ENCODE data around the gene ITGA2.

Gene ITGA2

DNA sequence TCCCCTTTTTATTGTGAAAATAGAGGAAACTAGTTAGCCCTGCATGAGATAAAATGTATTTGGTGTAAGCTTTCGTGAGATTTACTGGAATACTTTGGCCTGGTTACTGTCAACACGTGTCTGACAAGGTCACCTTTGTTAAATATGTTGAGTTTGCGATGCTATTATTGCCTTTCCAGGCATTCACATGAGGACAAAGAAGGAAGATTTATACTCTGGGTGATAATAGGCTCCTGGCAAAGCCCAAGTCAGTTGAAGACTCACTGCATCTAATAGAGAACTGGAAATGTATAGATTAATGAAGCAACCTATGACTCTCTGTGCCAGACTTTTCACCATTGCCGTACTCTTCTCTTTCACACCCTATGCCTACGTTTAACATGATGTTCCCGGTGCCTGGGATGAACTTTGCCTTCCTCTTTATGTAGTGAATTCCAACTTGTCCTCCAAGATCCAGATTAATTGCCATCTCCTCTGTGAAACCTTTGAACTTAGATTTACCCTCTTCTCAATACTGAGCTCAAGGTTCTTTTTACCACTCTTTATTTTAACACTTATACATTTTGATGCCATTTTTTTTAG is 33.9 kb downstream of the ITGA2 start:
- H3K36me3 Mint-ChIP-seq (ENCODE audit: low read depth) = no peaks in the 10 kb centered on the region
- H3K9me3 Mint-ChIP-seq = no peaks in the 10 kb centered on the region
- H3K27me3 Mint-ChIP-seq = peaks cover 4% of the 10 kb centered on the region
- no peak for DNase-seq
- H3K4me3 Mint-ChIP-seq = no peak overlapping the region
- no peak overlapping the region for H3K27ac Mint-ChIP-seq
- H3K4me1 Mint-ChIP-seq = no peaks in the 10 kb centered on the region
- no peak for ATAC-seq

DNA sequence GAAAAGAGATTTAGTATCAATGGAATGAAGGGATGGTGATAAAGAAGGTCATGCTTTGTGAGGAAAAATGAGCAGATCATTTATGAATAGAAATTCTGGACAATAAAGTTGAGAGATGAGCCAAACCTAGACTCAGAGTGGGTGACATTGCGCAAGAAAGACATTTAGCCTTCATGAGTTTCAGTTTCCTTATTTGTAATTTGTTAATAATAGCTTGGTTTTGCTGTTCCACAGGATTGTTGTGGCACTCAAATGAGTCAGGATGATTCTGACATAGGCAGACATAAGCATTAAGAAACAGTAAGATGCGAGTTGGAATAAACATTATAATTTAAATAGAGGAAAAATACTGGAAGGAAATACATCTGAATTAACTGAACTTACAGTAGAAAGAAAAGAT is 34.8 kb downstream of the ITGA2 start:
- Mint-ChIP-seq H3K4me1 (no peaks in the 10 kb centered on the region), H3K4me3 (no peak overlapping the region), H3K9me3 (no peaks in the 10 kb centered on the region), H3K27me3 (peaks cover 4% of the 10 kb centered on the region), H3K27ac (no peak overlapping the region), H3K36me3 (ENCODE audit: low read depth) (no peaks in the 10 kb centered on the region)
- ATAC-seq (peak; percentile 69), DNase-seq (no peak)

DNA sequence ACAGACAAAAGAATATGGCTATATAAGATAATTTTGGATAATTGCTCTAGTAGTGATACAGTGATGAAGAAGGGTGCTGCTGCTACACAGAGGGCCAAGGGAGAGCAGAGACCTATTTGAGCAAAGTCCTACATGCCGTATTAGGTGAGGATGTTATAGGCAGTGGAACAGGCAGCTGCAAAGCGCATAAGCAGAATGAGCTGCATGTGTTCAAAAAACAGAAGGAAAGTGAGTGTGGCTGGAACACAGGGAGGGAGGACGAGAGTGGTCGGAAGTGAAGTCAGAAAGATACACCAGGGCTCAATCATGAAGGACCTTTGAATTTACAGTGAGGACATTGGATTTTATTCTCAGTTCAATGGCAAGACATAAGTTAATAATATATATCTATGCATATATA is 35.4 kb downstream of the ITGA2 start:
- Mint-ChIP-seq H3K4me3 (no peak overlapping the region), H3K27me3 (peaks cover 4% of the 10 kb centered on the region), H3K36me3 (ENCODE audit: low read depth) (no peaks in the 10 kb centered on the region), H3K27ac (no peak overlapping the region), H3K4me1 (no peaks in the 10 kb centered on the region), H3K9me3 (no peaks in the 10 kb centered on the region)
- DNase-seq (no peak), ATAC-seq (no peak)

DNA sequence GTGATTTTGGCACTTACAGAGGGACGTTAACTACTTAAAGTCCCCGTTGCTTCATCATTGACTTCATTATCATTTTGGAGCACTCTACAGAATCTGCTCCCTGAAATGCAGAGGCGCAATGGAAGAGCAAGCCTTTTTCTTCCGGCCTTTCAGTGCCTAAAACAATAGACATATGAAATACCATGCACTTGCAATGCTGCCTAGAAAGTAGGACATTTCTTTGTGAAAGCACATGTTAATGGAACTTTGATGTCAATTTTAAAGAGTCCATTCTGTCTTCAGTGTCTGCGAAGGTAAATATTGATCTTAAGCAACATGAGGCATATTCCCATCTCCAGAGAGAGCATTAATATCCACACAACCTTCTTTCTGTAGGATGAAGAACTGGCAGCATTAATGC is 36.3 kb downstream of the ITGA2 start:
- H3K27me3 Mint-ChIP-seq = peaks cover 4% of the 10 kb centered on the region
- no peak for ATAC-seq
- H3K36me3 Mint-ChIP-seq (ENCODE audit: low read depth) = no peaks in the 10 kb centered on the region
- H3K9me3 Mint-ChIP-seq = no peaks in the 10 kb centered on the region
- H3K27ac Mint-ChIP-seq = no peak overlapping the region
- no peak for DNase-seq
- peaks cover 6% of the 10 kb centered on the region for H3K4me1 Mint-ChIP-seq
- no peak overlapping the region for H3K4me3 Mint-ChIP-seq

DNA sequence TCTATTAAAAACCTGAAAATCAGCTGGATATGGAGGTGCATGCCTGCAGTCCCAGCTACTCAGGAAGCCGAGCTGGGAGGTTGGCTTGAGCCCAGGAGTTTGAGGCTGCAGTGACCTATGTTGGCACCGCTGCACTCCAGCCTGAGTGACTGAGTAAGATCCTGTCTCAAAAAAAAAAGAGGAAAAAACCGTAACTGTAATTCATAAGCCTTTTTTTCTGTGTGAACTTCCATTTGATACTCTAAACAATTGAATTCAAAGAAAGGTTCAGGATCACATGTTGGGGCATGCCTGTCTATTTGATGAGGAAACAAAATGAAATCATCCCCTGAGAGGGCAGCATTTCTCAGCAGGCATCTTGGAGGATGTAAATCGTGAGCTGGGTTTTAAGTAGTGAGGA is 38.8 kb downstream of the ITGA2 start:
- Mint-ChIP-seq H3K36me3 (ENCODE audit: low read depth) (no peaks in the 10 kb centered on the region), H3K27ac (no peak overlapping the region), H3K27me3 (peaks cover 1% of the 10 kb centered on the region), H3K9me3 (no peaks in the 10 kb centered on the region), H3K4me1 (peaks cover 29% of the 10 kb centered on the region), H3K4me3 (no peak overlapping the region)
- no peak for ATAC-seq
- no peak for DNase-seq

DNA sequence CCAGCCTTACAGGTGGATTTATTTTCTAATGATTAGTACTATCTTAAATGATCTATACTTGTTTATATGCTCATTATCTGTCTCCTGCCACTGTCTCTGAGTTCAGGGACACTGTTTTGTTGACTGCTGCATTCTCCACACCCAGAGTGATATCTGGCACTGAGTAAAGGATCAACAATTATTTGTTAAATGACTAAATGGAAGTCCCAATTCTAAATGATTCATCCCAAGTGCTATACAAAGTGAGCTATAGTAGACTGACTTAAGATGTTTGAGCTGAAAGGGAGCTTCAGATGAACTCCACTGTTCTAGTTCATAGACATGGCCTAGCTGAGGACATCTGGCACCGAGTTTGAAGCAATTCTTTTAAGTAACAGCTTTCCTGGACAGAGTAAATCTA is 40.5 kb downstream of the ITGA2 start:
- Mint-ChIP-seq H3K27me3 (peaks cover 1% of the 10 kb centered on the region), H3K9me3 (no peaks in the 10 kb centered on the region), H3K36me3 (ENCODE audit: low read depth) (no peaks in the 10 kb centered on the region), H3K27ac (peak overlapping the region; percentile 10), H3K4me1 (peaks cover 34% of the 10 kb centered on the region), H3K4me3 (no peak overlapping the region)
- DNase-seq (no peak), ATAC-seq (peak; percentile 21)

DNA sequence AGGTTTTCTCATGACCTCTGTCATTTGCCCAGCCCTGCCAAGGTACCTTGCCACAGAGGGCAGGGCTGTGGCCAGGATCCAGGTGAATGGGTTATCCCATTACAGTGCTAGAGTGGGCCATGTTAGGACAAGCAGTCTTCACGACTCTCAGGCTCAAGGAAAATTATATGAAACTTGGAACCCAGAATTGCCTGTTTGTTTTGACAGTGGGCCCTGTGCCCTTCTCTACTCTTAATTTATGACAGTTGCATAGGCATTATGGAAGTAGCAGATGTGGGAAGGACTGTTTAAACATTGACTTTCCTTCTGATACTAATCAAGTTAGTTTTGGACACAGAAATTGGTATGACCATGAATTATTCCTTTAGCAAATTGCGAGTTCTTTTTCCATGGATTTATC is 41.7 kb downstream of the ITGA2 start:
- no peak for ATAC-seq
- Mint-ChIP-seq H3K27me3 (no peaks in the 10 kb centered on the region), H3K4me3 (no peak overlapping the region), H3K9me3 (no peaks in the 10 kb centered on the region), H3K36me3 (ENCODE audit: low read depth) (no peaks in the 10 kb centered on the region), H3K27ac (peak overlapping the region; percentile 80), H3K4me1 (peaks cover 35% of the 10 kb centered on the region)
- DNase-seq = no peak

DNA sequence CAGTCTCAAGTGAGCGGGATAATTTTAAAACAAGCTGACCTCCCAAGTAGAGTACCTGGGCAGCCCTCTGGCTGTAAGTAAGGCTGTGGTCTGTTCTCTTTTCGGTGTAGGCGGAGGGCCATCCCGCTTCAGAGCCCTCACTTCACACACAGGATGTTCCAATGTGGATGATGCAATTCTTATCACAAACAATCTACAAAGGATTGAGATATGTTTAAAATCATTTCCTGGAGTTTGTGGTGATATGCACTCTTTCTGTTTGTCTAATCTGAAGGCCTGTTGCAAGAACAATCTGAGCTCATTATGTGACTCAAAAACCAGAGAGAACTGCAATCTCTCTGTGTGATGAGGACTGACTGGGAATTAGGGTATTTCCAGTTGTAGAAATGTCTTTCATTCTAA is 42.5 kb downstream of the ITGA2 start:
- peak; percentile 37 for DNase-seq
- Mint-ChIP-seq H3K27ac (peak overlapping the region; percentile 80), H3K4me1 (peaks cover 43% of the 10 kb centered on the region), H3K4me3 (peak overlapping the region; percentile 19), H3K36me3 (ENCODE audit: low read depth) (no peaks in the 10 kb centered on the region), H3K9me3 (no peaks in the 10 kb centered on the region), H3K27me3 (no peaks in the 10 kb centered on the region)
- ATAC-seq = peak; percentile 87

DNA sequence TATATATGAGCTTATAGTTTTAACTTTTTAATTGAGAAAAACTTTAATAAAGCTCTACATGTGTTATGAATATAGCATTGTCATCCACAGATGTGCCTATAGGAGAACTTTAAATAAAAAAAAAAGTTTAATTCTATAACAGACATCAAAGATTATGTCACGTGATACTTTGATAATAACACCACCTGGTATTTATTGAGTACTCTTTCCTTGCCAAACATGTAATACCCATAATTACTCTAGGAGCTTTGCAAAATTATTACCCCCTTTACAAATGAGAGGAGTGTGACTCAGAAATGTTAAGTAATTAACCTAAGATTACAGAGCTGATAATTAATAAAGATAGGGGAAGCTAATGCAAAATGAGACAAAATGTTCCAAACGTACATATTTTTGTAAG is 43.0 kb downstream of the ITGA2 start:
- ATAC-seq = no peak
- peaks cover 45% of the 10 kb centered on the region for H3K4me1 Mint-ChIP-seq
- no peak overlapping the region for H3K4me3 Mint-ChIP-seq
- H3K27me3 Mint-ChIP-seq = no peaks in the 10 kb centered on the region
- DNase-seq = no peak
- H3K36me3 Mint-ChIP-seq (ENCODE audit: low read depth) = no peaks in the 10 kb centered on the region
- H3K27ac Mint-ChIP-seq = peak overlapping the region; percentile 80
- H3K9me3 Mint-ChIP-seq = no peaks in the 10 kb centered on the region

DNA sequence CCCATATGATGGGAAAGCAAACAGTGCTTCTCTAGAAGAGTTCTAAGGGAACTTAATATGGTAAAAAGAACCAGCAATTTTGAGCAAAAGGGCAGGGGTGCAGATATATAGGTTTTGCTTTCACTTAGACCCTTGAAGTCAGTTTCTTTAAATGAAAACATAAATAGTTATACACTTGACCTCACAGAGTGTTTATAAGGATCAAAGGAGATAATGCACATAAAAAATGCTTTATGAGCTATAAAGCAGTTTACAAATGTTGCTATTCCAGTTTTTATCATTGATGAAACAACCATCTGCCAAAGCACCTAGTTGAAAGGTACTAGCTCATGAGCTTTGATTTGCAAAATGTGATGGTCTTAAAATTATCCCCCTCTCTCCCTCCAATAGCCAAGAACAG is 45.7 kb downstream of the ITGA2 start:
- Mint-ChIP-seq H3K4me1 (peaks cover 61% of the 10 kb centered on the region), H3K27ac (no peak overlapping the region), H3K9me3 (no peaks in the 10 kb centered on the region), H3K4me3 (no peak overlapping the region), H3K36me3 (ENCODE audit: low read depth) (no peaks in the 10 kb centered on the region), H3K27me3 (no peaks in the 10 kb centered on the region)
- ATAC-seq = no peak
- DNase-seq = no peak

DNA sequence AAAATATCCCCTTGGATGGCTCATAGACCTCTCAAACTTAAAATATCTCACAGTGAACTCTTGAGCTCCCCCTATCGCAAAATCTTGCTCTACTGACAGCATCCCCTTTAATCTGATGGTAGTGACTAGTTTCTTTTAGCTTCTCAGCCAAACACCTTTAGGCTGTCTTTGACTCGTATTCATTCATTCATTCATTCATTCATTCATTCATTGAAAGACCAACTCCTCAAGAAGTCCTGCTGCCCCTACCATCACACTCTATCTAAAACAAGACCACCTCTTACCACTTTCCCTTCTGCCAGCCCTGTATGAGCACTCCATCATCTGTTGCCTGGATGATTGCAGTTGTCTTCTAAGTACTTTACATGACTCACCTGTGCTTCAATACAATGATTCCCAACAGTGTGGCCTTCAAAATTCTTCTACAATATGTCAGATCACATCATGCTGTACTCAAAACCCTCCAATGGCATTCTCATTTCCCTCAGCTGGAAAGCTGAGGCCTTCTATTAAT is 46.8 kb downstream of the ITGA2 start:
- H3K27me3 Mint-ChIP-seq = no peaks in the 10 kb centered on the region
- no peak overlapping the region for H3K4me3 Mint-ChIP-seq
- peaks cover 62% of the 10 kb centered on the region for H3K4me1 Mint-ChIP-seq
- ATAC-seq = peak; percentile 12
- H3K27ac Mint-ChIP-seq = no peak overlapping the region
- no peak for DNase-seq
- H3K9me3 Mint-ChIP-seq = no peaks in the 10 kb centered on the region
- no peaks in the 10 kb centered on the region for H3K36me3 Mint-ChIP-seq (ENCODE audit: low read depth)

DNA sequence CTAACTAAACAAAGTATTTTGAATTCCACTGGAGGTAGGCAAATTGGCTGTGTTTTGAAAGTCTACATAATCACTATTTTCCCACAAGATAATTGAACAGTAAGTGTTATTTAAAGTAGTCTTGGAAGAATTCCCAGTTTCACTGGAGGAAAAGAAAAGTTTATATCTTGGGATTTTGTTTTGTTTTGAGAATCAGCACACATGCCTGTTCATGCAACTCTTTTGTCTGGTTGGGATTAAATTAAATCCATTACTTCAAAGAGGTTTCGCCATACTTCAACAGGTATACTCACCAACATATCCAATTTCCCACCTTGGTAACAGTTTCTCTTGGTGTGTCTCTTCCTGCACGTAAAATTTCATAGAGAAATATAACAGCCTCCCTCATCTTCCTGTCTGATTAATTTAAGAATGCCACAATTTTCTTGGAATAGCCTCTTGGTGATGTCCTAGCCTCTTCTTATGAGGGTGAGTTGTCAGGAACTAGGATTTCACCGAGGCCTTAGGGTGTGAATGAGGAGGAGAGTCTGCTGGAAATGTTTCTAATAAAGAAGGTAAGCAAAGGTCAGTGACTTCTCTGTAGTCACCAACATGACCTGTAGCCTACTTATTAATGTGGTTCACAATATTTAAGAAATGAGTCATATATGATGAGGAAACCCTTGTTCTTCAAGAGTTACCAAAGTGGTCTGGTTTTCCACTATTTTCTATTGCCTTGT is 48.1 kb downstream of the ITGA2 start:
- peak; percentile 56 for ATAC-seq
- H3K4me3 Mint-ChIP-seq = no peak overlapping the region

DNA sequence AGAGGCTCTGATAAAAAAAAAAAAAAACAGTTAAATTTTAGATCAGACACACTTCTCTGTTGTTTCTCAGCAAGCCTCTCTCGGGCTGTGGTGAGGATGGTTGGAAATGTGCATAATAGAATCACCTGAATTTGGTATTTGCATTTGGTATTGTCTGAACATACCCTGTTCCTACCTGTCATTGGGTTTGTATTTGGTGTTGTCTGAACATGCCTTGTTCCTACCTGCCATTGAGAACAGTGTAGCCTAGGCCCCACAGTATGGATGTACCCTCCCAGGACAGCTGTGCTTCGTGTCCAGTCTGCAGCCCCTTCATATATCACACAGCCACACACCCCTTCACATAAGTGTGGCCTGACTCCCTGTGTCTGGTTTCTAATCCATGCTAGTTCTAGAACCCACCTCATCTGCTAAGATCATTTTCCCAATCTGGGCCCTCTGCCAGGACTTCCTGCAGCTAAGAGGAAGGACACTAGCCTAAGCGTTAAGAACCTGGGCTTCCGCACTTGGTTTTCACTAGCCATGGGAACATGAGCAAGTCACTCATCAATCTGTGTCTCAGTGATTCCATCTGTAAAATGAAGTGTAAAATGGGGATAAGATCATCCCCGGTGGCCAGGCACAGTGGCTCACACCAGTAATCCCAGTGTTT is 49.2 kb downstream of the ITGA2 start:
- no peak for DNase-seq
- Mint-ChIP-seq H3K27ac (peak overlapping the region; percentile 61), H3K36me3 (ENCODE audit: low read depth) (no peaks in the 10 kb centered on the region), H3K9me3 (no peaks in the 10 kb centered on the region), H3K27me3 (no peaks in the 10 kb centered on the region), H3K4me3 (no peak overlapping the region), H3K4me1 (peaks cover 55% of the 10 kb centered on the region)
- no peak for ATAC-seq

More for the DNA sequence above, 48.1 kb downstream of the ITGA2 start:
- DNase-seq = no peak
- Mint-ChIP-seq H3K27me3 (no peaks in the 10 kb centered on the region), H3K9me3 (no peaks in the 10 kb centered on the region), H3K36me3 (ENCODE audit: low read depth) (no peaks in the 10 kb centered on the region), H3K4me1 (peaks cover 61% of the 10 kb centered on the region), H3K27ac (peak overlapping the region; percentile 65)

DNA sequence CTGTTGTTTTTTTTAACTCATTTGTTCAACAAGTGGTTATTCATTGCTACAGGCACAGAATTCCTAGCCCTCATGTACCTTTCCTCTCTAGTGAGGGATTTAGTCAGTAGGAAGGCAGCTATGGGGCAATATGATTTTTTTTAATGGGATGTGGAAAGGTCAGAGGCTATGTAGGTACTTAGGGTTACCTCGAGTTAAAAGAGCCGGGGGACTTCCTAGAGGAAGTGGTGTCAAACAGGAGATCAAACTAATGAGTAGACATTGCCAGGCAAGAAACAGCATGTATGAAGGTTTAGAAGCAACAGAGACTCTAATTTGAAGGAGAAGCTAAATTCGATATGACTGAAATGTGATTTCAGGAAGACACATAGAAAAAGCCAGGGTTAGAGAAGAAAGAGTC is 50.7 kb downstream of the ITGA2 start:
- peaks cover 1% of the 10 kb centered on the region for H3K36me3 Mint-ChIP-seq (ENCODE audit: low read depth)
- H3K9me3 Mint-ChIP-seq = no peaks in the 10 kb centered on the region
- H3K4me1 Mint-ChIP-seq = peaks cover 67% of the 10 kb centered on the region
- DNase-seq = no peak
- peaks cover 1% of the 10 kb centered on the region for H3K27me3 Mint-ChIP-seq
- no peak overlapping the region for H3K4me3 Mint-ChIP-seq
- ATAC-seq = no peak
- H3K27ac Mint-ChIP-seq = peak overlapping the region; percentile 23

DNA sequence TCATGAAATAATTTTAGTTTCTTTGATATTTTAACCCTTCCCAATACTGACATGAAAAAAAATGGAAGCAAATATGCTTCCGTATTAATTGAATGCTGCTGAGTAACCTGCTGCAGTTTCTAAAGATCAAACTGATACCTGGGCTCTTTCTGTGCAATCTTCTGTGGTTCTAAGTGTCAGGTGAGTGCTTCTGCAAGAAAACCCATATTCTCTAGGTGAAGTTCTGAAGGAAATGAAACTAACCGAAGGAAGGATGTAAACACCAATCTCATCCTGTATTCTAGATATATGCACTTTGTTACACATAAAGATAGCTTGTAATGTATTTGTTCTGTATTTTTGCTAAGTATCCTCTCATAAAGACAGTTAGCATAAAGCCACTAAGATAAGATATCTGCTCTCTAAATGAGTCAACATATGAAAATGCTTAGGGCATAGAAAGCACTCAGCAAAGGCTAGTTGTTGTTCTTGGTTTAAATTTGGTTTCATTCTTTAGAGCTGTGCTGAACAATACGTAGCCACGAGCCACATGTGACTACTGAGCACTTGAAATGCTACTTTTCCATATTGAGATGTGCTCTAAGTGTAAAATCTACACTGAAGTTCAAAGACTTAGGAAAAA is 52.0 kb downstream of the ITGA2 start:
- Mint-ChIP-seq H3K4me3 (peak overlapping the region; percentile 52), H3K4me1 (peaks cover 73% of the 10 kb centered on the region), H3K27me3 (peaks cover 1% of the 10 kb centered on the region), H3K27ac (peak overlapping the region; percentile 8), H3K9me3 (no peaks in the 10 kb centered on the region), H3K36me3 (ENCODE audit: low read depth) (peaks cover 1% of the 10 kb centered on the region)
- DNase-seq = no peak
- ATAC-seq = peak; percentile 93

All from activated naive CD8-positive, alpha-beta T cell treated with anti-CD3 and anti-CD28 coated beads, Interleukin-2, amount 50 U/mL, for 24 hours (primary cell).